ENCODE results near the gene PTPRR. TPM values are rescaled to one million over a fixed set of nuclear protein-coding genes. Genes with fewer than 3 reads are reported as not detected.
"Not testable (repeated sequence)": the region's sequence is repeated elsewhere in the genome, so short reads cannot be mapped to it uniquely, and the experiment has no call there.

The PTPRR gene
- total and polyA plus RNA-seq, 5 donors: 0.31 to 1.4 (median 0.72) TPM

DNA sequence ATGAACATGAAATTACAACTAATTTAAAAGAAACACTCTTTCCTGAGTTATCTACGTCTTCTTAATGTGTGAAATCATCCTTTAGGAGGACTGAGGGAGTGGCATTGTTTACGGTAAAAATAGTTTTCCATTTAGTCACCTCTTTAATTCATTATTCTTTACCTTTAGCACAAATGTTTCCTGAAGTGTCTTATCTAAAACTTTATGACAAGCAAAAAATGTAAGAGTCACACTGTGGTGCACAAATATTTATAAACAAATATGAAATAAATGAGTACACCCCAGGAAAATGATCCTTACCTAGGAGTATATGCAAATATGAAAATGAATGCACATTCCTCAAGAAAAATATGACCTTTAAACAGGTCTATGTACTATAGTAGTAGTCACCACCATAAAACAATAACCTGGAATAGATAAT is 104.6 kb downstream of the PTPRR start:
- ATAC-seq: no peak
- no peaks in the 10 kb centered on the region for H3K27me3 ChIP-seq (ENCODE audit: control insufficient read depth, insufficient read depth)
- intact Hi-C loops (cut with DNase I): no loop called here
- no peak for DNase-seq
- no peak overlapping the region for H3K4me3 ChIP-seq (ENCODE audit: low read length)
- H3K4me1 ChIP-seq (ENCODE audit: control insufficient read depth, insufficient read depth, low read length): no peaks in the 10 kb centered on the region
- no peak overlapping the region for H3K27ac ChIP-seq (ENCODE audit: low read length)
- H3K9me3 ChIP-seq (ENCODE audit: control insufficient read depth, low read length): no peaks in the 10 kb centered on the region
- 81% methylated on average over 2 of the region's 2 CpGs for WGBS

DNA sequence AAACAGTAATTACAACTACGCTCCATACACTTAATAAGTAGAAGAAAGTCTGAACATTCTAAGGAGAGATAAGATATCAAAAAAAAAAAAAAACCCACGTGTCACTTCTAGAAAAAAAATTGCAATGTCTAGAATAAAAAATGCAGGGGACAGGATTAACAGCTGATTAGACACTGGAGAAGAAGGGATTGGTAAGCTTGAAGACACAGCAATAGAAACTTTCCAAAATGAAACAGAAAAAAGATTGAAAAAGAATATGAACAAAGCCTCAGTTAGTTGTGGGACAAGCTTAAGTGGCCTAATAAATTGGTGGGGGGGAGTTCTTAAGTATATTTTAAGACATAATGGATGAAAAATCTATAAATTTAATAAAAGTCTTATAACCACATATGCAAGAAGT is 105.5 kb downstream of the PTPRR start:
- H3K27me3 ChIP-seq (ENCODE audit: control insufficient read depth, insufficient read depth): no peaks in the 10 kb centered on the region
- no peak overlapping the region for H3K27ac ChIP-seq (ENCODE audit: low read length)
- ATAC-seq (no peak), DNase-seq (no peak)
- H3K9me3 ChIP-seq (ENCODE audit: control insufficient read depth, low read length): no peaks in the 10 kb centered on the region
- no peak overlapping the region for H3K4me3 ChIP-seq (ENCODE audit: low read length)
- intact Hi-C loops (cut with DNase I): no loop called here
- no peaks in the 10 kb centered on the region for H3K4me1 ChIP-seq (ENCODE audit: control insufficient read depth, insufficient read depth, low read length)
- 92% methylated on average over 2 of the region's 2 CpGs for WGBS

DNA sequence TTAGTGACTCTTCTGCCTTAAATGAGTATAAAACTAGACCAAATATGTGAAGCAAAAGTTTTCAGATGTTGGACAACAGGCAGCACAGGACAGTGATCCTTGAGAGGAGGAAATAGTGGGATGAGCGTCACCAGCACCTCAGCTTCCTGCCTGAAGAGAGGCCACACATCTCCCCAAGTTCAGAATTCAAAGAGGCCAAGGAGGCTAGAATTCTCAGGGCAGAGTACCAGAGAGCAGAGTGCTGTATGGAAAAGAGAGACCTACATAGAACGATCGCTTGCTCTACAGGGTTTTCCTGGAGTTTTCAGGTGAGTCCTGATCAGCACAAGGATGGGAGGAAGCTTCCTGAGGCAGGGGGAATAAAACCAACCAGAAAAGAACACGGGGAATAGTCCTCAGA is 107.0 kb downstream of the PTPRR start:
- Histone ChIP-seq H3K4me1 (ENCODE audit: control insufficient read depth, insufficient read depth, low read length) (no peaks in the 10 kb centered on the region), H3K27me3 (ENCODE audit: control insufficient read depth, insufficient read depth) (no peaks in the 10 kb centered on the region), H3K4me3 (ENCODE audit: low read length) (no peak overlapping the region), H3K27ac (ENCODE audit: low read length) (no peak overlapping the region), H3K9me3 (ENCODE audit: control insufficient read depth, low read length) (no peaks in the 10 kb centered on the region)
- WGBS: 81% methylated on average over 4 of the region's 4 CpGs
- DNase-seq (no peak), ATAC-seq (no peak)
- intact Hi-C loops (cut with DNase I): no loop called here

DNA sequence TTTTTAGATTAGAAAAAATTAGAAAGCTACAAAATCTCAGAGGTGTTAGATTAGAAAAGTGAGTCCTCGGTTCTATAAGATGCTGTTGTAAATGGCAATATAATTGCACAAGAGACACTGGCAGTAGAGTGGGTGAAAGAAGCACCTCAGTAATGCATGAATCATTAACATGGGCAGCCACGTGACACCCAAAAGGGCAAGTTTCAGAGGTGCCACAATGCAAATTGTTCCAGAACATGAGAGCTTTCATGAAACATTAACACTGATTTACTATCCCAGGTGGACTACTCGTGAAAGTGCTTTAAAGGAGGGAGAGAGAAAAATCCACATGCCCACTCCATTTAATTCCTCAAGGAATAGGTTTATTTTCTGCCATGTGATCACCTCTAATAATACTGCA is 108.4 kb downstream of the PTPRR start:
- Histone ChIP-seq H3K27ac (ENCODE audit: low read length) (no peak overlapping the region), H3K9me3 (ENCODE audit: control insufficient read depth, low read length) (no peaks in the 10 kb centered on the region), H3K27me3 (ENCODE audit: control insufficient read depth, insufficient read depth) (no peaks in the 10 kb centered on the region), H3K4me3 (ENCODE audit: low read length) (no peak overlapping the region), H3K4me1 (ENCODE audit: control insufficient read depth, insufficient read depth, low read length) (no peaks in the 10 kb centered on the region)
- intact Hi-C loops (cut with DNase I): no loop called here
- 74% methylated on average over 3 of the region's 3 CpGs for WGBS
- ATAC-seq: no peak
- DNase-seq: no peak

DNA sequence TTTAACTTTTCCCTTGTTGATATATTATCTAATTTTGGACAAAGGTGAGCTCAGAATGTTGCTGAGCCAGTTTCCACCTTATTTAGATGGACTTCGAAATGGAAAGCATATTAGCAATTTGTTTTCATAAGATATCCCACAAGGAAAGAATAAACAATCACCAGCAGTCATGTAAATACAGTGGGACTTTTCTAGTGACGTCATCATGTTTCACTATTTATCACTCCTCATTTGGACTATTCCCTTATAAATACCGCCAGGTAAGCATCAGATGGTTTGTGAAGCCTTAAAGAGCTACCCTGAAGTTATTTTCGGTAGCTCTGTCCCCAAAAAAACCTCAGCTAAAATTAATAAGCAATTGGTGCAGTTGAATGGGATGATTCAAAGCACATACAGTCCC is 110.7 kb downstream of the PTPRR start:
- ATAC-seq (no peak), DNase-seq (no peak)
- Histone ChIP-seq H3K27me3 (ENCODE audit: control insufficient read depth, insufficient read depth) (no peaks in the 10 kb centered on the region), H3K27ac (ENCODE audit: low read length) (no peak overlapping the region), H3K4me1 (ENCODE audit: control insufficient read depth, insufficient read depth, low read length) (no peaks in the 10 kb centered on the region), H3K4me3 (ENCODE audit: low read length) (no peak overlapping the region), H3K9me3 (ENCODE audit: control insufficient read depth, low read length) (no peaks in the 10 kb centered on the region)
- intact Hi-C loops (cut with DNase I): no loop called here
- WGBS: 82% methylated on average over 4 of the region's 4 CpGs

DNA sequence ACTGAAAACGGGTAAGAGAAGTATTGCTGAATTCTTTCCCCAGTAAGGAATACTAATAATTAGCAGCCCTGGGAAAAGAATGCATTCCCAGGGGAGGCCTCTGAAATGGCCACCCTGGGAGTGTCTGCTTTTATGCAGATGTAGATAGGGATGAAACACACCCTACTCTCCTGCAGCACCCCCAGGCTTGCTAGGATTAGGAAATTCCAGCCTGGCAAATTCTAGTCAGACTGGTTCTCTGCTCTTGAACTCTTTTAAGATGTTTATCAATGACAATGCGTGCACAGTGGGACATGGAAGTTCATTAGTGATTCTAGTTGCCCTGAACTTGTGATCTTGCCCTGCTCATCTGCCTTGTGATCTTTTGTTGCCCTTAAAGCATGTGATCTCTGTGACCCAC is 112.5 kb downstream of the PTPRR start:
- H3K9me3 ChIP-seq (ENCODE audit: control insufficient read depth, low read length); ATAC-seq; DNase-seq; H3K27me3 ChIP-seq (ENCODE audit: control insufficient read depth, insufficient read depth); intact Hi-C loops (cut with DNase I); H3K4me3 ChIP-seq (ENCODE audit: low read length); H3K4me1 ChIP-seq (ENCODE audit: control insufficient read depth, insufficient read depth, low read length); H3K27ac ChIP-seq (ENCODE audit: low read length): not testable (repeated sequence)
- 74% methylated on average over 2 of the region's 2 CpGs for WGBS

DNA sequence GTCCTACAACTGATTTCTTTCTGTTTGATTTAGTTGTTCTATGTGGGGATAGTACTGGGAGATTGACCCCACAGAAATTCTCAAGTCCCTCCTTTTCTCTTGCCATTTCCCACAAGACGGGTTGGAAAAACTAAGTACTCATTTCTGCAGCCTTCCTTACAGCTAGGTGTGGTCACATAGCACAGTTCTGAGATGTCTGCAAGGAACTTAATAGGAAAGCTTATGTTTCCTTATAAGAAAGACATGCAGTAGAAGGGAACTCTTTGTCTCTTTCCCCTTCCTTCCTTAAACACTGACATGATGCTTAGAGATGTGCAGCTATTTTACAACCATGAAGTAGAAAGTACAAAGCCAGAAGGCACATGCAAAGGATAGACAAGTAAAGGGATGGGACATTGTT is 113.7 kb downstream of the PTPRR start:
- 85% methylated on average over 1 of the region's 1 CpG for WGBS
- no peaks in the 10 kb centered on the region for H3K4me1 ChIP-seq (ENCODE audit: control insufficient read depth, insufficient read depth, low read length)
- H3K27me3 ChIP-seq (ENCODE audit: control insufficient read depth, insufficient read depth): no peaks in the 10 kb centered on the region
- no peak for DNase-seq
- no peak overlapping the region for H3K27ac ChIP-seq (ENCODE audit: low read length)
- ATAC-seq: no peak
- intact Hi-C loops (cut with DNase I): no loop called here
- no peak overlapping the region for H3K4me3 ChIP-seq (ENCODE audit: low read length)
- H3K9me3 ChIP-seq (ENCODE audit: control insufficient read depth, low read length): no peaks in the 10 kb centered on the region

DNA sequence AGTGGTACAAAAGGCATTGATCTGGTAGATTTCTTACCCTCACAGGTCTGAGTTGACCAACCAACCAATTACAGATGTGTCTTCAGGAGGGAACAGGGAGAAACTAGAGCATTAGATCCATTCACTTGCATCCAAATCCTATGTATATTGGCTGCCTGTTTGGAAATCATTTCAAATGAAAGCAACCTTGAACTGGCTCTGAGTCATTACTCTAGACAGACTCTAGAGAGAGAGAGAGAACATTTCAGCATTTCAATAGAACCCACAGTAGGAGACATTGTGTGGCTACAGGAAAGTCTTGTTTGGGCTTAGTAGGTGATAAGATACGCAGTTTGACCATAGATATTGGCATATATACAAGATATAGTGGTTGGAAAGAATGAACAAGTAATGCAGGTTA is 114.5 kb downstream of the PTPRR start:
- Histone ChIP-seq H3K4me1 (ENCODE audit: control insufficient read depth, insufficient read depth, low read length) (no peaks in the 10 kb centered on the region), H3K4me3 (ENCODE audit: low read length) (no peak overlapping the region), H3K27ac (ENCODE audit: low read length) (no peak overlapping the region), H3K27me3 (ENCODE audit: control insufficient read depth, insufficient read depth) (no peaks in the 10 kb centered on the region), H3K9me3 (ENCODE audit: control insufficient read depth, low read length) (no peaks in the 10 kb centered on the region)
- 83% methylated on average over 1 of the region's 1 CpG for WGBS
- DNase-seq: no peak
- no peak for ATAC-seq
- intact Hi-C loops (cut with DNase I): no loop called here

DNA sequence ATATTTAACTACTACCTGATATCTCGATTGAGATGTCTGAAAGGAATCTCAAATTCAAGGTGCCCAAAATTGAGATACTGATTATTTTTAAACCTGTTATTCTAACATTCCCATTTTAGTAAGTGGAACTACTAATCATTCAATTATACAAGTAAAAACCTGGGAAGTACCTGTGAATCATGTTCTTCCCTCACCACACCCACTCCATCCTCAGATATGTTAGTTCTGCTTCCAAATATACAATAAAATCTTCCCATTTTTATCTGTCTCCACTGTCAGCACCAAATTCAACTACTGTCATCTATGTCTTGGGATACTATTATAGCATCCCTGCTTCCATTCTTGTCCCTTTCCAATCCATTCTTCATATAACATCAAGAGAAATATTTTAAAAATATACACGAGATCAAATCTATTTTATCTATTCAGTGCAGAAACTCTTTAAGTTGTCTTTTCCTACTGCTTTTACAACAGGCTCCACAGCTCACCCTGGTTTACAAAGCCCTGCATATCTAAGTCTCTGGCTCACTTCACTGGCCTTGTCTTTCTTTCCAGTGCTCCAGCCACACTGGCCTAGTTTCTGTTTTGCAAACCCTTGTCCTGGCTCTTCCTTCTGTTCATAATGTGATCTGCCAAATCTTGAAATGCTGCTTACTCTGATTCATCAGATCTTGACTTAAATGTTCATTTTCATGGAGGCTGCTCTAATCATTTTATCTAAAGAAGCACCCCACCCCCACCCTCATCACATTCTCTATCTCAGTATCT is 122.3 kb downstream of the PTPRR start:
- ATAC-seq: peak; percentile 40 to 78
- intact Hi-C loops (cut with DNase I): no loop called here
- WGBS: 75% methylated on average over 2 of the region's 2 CpGs
- Histone ChIP-seq H3K27ac (ENCODE audit: low read length) (no peak overlapping the region), H3K9me3 (ENCODE audit: control insufficient read depth, low read length) (no peaks in the 10 kb centered on the region), H3K4me1 (ENCODE audit: control insufficient read depth, insufficient read depth, low read length) (no peaks in the 10 kb centered on the region), H3K4me3 (ENCODE audit: low read length) (no peak overlapping the region), H3K27me3 (ENCODE audit: control insufficient read depth, insufficient read depth) (no peaks in the 10 kb centered on the region)
- DNase-seq: no peak

DNA sequence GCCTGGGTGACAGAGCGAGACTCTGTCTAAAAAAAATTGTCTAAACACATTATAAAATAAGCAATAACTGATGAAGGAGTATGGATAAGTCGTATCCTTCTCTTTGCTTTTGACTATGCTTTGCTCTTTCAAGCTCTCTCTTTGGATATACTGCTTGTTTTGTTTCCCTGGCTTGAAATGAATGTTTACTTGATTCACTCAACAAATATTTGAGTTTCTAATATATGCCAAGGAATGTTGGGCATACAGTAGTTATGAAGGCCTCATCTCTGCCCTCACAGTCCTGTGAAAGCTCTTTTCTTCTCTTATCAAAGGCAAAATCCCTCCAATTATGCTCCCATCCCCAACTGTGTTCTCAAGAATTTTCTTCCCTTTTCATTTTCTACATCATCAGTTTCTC is 123.5 kb downstream of the PTPRR start:
- Histone ChIP-seq H3K27me3 (ENCODE audit: control insufficient read depth, insufficient read depth) (no peaks in the 10 kb centered on the region), H3K9me3 (ENCODE audit: control insufficient read depth, low read length) (no peaks in the 10 kb centered on the region), H3K4me3 (ENCODE audit: low read length) (no peak overlapping the region), H3K27ac (ENCODE audit: low read length) (no peak overlapping the region), H3K4me1 (ENCODE audit: control insufficient read depth, insufficient read depth, low read length) (no peaks in the 10 kb centered on the region)
- no peak for ATAC-seq
- intact Hi-C loops (cut with DNase I): no loop called here
- 86% methylated on average over 2 of the region's 2 CpGs for WGBS
- DNase-seq: no peak

DNA sequence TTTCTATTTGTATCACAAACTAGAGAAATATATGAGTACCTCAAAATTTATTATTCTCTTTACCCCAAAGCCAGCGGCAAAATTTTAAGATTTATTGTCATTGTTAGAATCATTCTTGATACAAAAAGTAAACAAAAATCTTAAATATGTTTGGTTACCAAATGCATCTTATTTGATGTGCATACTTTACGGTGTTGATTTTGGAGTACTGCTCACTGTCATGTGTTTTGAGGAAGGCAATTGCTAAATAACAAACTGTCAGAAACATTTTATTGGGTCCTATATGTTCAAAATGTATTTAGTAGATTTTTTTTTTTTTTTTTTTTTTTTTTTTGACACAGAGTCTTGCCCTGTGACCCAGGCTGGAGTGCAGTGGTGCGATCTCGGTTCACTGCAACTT is 124.9 kb downstream of the PTPRR start:
- Histone ChIP-seq H3K9me3 (ENCODE audit: control insufficient read depth, low read length) (no peaks in the 10 kb centered on the region), H3K4me1 (ENCODE audit: control insufficient read depth, insufficient read depth, low read length) (no peaks in the 10 kb centered on the region), H3K27me3 (ENCODE audit: control insufficient read depth, insufficient read depth) (no peaks in the 10 kb centered on the region), H3K4me3 (ENCODE audit: low read length) (no peak overlapping the region), H3K27ac (ENCODE audit: low read length) (no peak overlapping the region)
- WGBS: 96% methylated on average over 4 of the region's 4 CpGs
- ATAC-seq (no peak), DNase-seq (no peak)
- intact Hi-C loops (cut with DNase I): no loop called here

DNA sequence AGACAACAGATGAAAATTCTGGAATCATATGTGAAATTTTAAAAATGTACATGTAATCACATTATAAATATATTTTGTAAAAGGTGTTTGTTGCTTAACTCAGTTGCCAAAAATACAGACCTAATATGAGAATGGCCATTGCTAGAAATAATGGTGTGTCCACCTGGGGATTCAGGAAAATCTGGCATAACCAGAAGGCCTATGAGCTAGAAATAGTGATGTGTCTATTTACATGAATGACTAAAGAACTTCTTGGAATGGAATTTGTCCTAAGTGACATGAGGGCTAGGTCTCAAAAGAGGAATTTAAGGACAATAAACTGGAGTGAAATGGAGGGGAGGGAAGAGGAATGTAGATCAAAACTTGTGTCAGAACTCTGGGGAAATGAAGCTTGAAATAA is 126.4 kb downstream of the PTPRR start:
- ATAC-seq (no peak), DNase-seq (no peak)
- Histone ChIP-seq H3K27me3 (ENCODE audit: control insufficient read depth, insufficient read depth) (no peaks in the 10 kb centered on the region), H3K4me3 (ENCODE audit: low read length) (no peak overlapping the region), H3K27ac (ENCODE audit: low read length) (no peak overlapping the region), H3K9me3 (ENCODE audit: control insufficient read depth, low read length) (no peaks in the 10 kb centered on the region), H3K4me1 (ENCODE audit: control insufficient read depth, insufficient read depth, low read length) (no peaks in the 10 kb centered on the region)
- intact Hi-C loops (cut with DNase I): no loop called here
